ENCODE data around the gene TEX11. TPM values are rescaled to one million over a fixed set of nuclear protein-coding genes. Genes with fewer than 3 reads are reported as not detected.

TEX11 gene
- total and polyA plus RNA-seq, 5 experiments from 2014 or later, result not detected

Other genes with a start within 250 kb of the TEX11 start
- gene SLC7A3, start 22.4 kb upstream of the TEX11 start, total RNA-seq, result under 1 TPM; 0.57 to 0.60 TPM
- gene SLC7A3, start 22.4 kb upstream of the TEX11 start, polyA plus RNA-seq, result 10 to 100 TPM in 1 of 3 donors, 1 to 10 TPM in 2; 2.0 to 18.7 (median 9.3) TPM
- 10 to 100 TPM; 27.9 to 29.8 TPM for gene SNX12, start 159.6 kb upstream of the TEX11 start, total RNA-seq
- gene SNX12, start 159.6 kb upstream of the TEX11 start, polyA plus RNA-seq, result 1 to 10 TPM; 2.4 to 4.2 (median 3.7) TPM
- gene FOXO4, start 187.1 kb upstream of the TEX11 start, total RNA-seq, result 10 to 100 TPM; 26.6 to 33.7 TPM
- gene FOXO4, start 187.1 kb upstream of the TEX11 start, polyA plus RNA-seq, result 1 to 10 TPM; 1.3 to 2.1 (median 1.7) TPM
- 10 to 100 TPM; 39.6 to 40.4 TPM for gene CXorf65, start 198.0 kb upstream of the TEX11 start, total RNA-seq
- 1 to 10 TPM in 1 of 3 donors, not detected in 2; 4.4 TPM for gene CXorf65, start 198.0 kb upstream of the TEX11 start, polyA plus RNA-seq
- gene IL2RG, start 202.9 kb upstream of the TEX11 start, total RNA-seq, result 100 to 1,000 TPM; 286 to 301 TPM
- 100 to 1,000 TPM; 920 to 951 (median 948) TPM for gene IL2RG, start 202.9 kb upstream of the TEX11 start, polyA plus RNA-seq
- 10 to 100 TPM; 79.0 to 80.0 TPM for gene MED12, start 209.9 kb upstream of the TEX11 start, total RNA-seq
- 10 to 100 TPM in 2 of 3 donors, 1 to 10 TPM in 1; 6.6 to 17.0 (median 10.2) TPM for gene MED12, start 209.9 kb upstream of the TEX11 start, polyA plus RNA-seq
- gene NLGN3, start 236.1 kb upstream of the TEX11 start, total RNA-seq, result 1 to 10 TPM; 2.7 to 3.1 TPM
- gene NLGN3, start 236.1 kb upstream of the TEX11 start, polyA plus RNA-seq, result under 1 TPM; 0.06 to 0.25 (median 0.14) TPM

Measured in naive thymus-derived CD8-positive, alpha-beta T cell (primary cell).